Uterus (tissue), 4 donors: Measurements from ENCODE around the gene ZC3H7A. TPM values are rescaled to one million over a fixed set of nuclear protein-coding genes. Genes with fewer than 3 reads are reported as not detected.

ENCODE experiments used
- DNase-seq, 2 donors: peaks; one replicate each; pipeline ENCODE4 v3.0.0-alpha.2; 2019 to 2020
- H3K27ac ChIP-seq, 2 donors: fragments of 200-600 bp; sonication (generic); 1 replicate in 1 of 2; 2 replicates in 1 of 2; pipeline ENCODE4 v1.5.1; 2016 to 2018
- H3K27me3 ChIP-seq, 2 donors: fragments of 200-600 bp; sonication (generic); one replicate each; pipeline ENCODE4 v1.5.1; 2018 to 2019; ENCODE audit warnings: control low read depth in 1 of 2
- H3K36me3 ChIP-seq, 2 donors: fragments of 200-600 bp; sonication (generic); one replicate each; pipeline ENCODE4 v1.5.1; 2019; ENCODE audit warnings: control low read depth in 1 of 2
- H3K4me1 ChIP-seq, 2 donors: fragments of 200-600 bp; sonication (generic); one replicate each; pipeline ENCODE4 v1.5.1; 2018 to 2019; ENCODE audit warnings: control low read depth in 1 of 2
- H3K4me3 ChIP-seq, 2 donors: fragments of 200-600 bp; sonication (generic); 1 replicate in 1 of 2; 2 replicates in 1 of 2; pipeline ENCODE4 v1.5.1; 2018 to 2019; ENCODE audit warnings: mild to moderate bottlenecking in 1 of 2
- H3K9me3 ChIP-seq, 2 donors: fragments of 200-600 bp; sonication (generic); one replicate each; pipeline ENCODE4 v1.5.1; 2019; ENCODE audit warnings: control low read depth in 1 of 2
- POLR2A ChIP-seq, 2 donors: fragments of 450-650 bp; IDR thresholded peaks; one replicate each; pipeline ENCODE4 v1.6.1; 2016; ENCODE audit warnings: antibody characterized with exemption in 2 of 2, mild to moderate bottlenecking in 1 of 2, moderate library complexity in 1 of 2
- intact Hi-C: fragments of 100-400 bp; cut with DNase I; formaldehyde crosslinking; loops from one replicate; pipeline ENCODE4 v1.15.1; 2023; ENCODE audit warnings: low total_unique reads
- total RNA-seq, 4 donors: library from RNA; depleted of rRNA in 3 of 4; stranded (reverse); fragments of >200 nt in 3 of 4; gene quantifications; one replicate each; pipeline versions ENCODE4 v1.1.0 to v1.2.4, GENCODE V29; 2014 to 2023
- TF ChIP-seq, protein P1 (sequence below), 4 experiments: fragments of 200-600 bp in 2 of 4; fragments of 450-650 bp in 2 of 4; sonication (generic) in 2 of 4; IDR thresholded peaks; one replicate each; pipeline ENCODE4 v1.5.1; 2016 to 2019; ENCODE audit warnings: antibody characterized with exemption in 4 of 4, mild to moderate bottlenecking in 2 of 4, moderate library complexity in 1 of 4
- donor health status: DM: yes; HTN: yes; CAD: no.

Gene ZC3H7A
- total RNA-seq, 4 donors from 2014 or later: 40.9 to 91.2 (median 67.5) TPM

- DNase-seq: no peak
- intact Hi-C loops: loop anchor here (10.0 kb wide), 1 partner anchor 64 kb away; no protein-coding TSS in a partner anchor
- H3K9me3 ChIP-seq: no peaks in the 10 kb centered on the region
- H3K36me3 ChIP-seq: no peaks in the 10 kb centered on the region
- H3K4me1 ChIP-seq: no peaks in the 10 kb centered on the region
- H3K4me3 ChIP-seq: no peak overlapping the region
- H3K27me3 ChIP-seq: no peaks in the 10 kb centered on the region
- TF ChIP-seq, protein P1, sequence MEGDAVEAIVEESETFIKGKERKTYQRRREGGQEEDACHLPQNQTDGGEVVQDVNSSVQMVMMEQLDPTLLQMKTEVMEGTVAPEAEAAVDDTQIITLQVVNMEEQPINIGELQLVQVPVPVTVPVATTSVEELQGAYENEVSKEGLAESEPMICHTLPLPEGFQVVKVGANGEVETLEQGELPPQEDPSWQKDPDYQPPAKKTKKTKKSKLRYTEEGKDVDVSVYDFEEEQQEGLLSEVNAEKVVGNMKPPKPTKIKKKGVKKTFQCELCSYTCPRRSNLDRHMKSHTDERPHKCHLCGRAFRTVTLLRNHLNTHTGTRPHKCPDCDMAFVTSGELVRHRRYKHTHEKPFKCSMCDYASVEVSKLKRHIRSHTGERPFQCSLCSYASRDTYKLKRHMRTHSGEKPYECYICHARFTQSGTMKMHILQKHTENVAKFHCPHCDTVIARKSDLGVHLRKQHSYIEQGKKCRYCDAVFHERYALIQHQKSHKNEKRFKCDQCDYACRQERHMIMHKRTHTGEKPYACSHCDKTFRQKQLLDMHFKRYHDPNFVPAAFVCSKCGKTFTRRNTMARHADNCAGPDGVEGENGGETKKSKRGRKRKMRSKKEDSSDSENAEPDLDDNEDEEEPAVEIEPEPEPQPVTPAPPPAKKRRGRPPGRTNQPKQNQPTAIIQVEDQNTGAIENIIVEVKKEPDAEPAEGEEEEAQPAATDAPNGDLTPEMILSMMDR (IDR thresholded peaks at IDR 0.05): no peak
- TF ChIP-seq POLR2A (IDR thresholded peaks at IDR 0.05): no peak
- H3K27ac ChIP-seq: peak overlapping the region in 1 of 2 donors; percentile 23
Measured at GRCh38 chr16:11719171-11719570, 77.9 kb downstream of the ZC3H7A start.

- peak overlapping the region in 1 of 2 donors; percentile 10 for H3K27ac ChIP-seq
- no peak overlapping the region for H3K4me3 ChIP-seq
- no peaks in the 10 kb centered on the region for H3K36me3 ChIP-seq
- no peaks in the 10 kb centered on the region for H3K4me1 ChIP-seq
- H3K9me3 ChIP-seq: no peaks in the 10 kb centered on the region
- TF ChIP-seq POLR2A (IDR thresholded peaks at IDR 0.05): no peak
- TF ChIP-seq, protein P1 (IDR thresholded peaks at IDR 0.05): no peak
- intact Hi-C loops: loop anchor here (10.0 kb wide), 1 partner anchor 63 kb away; no protein-coding TSS in a partner anchor
- H3K27me3 ChIP-seq: no peaks in the 10 kb centered on the region
- DNase-seq: no peak
Measured at GRCh38 chr16:11717811-11718210, 79.2 kb downstream of the ZC3H7A start.

GRCh38 chr16:11716336-11716735 is 80.7 kb downstream of the ZC3H7A start:
- Histone ChIP-seq H3K9me3 (no peaks in the 10 kb centered on the region), H3K4me1 (no peaks in the 10 kb centered on the region), H3K4me3 (no peak overlapping the region), H3K36me3 (no peaks in the 10 kb centered on the region), H3K27ac (peak overlapping the region in 1 of 2 donors; percentile 43), H3K27me3 (no peaks in the 10 kb centered on the region)
- intact Hi-C loops: loop anchor here (10.0 kb wide), 1 partner anchor 62 kb away; no protein-coding TSS in a partner anchor
- TF ChIP-seq, protein P1 (IDR thresholded peaks at IDR 0.05): no peak
- TF ChIP-seq POLR2A (IDR thresholded peaks at IDR 0.05): no peak
- no peak for DNase-seq

GRCh38 chr16:11715246-11715947 is 81.7 kb downstream of the ZC3H7A start:
- no peak for DNase-seq
- TF ChIP-seq POLR2A (IDR thresholded peaks at IDR 0.05): no peak
- TF ChIP-seq, protein P1 (IDR thresholded peaks at IDR 0.05): no peak
- peak overlapping the region in 1 of 2 donors; percentile 43 for H3K27ac ChIP-seq
- no peaks in the 10 kb centered on the region for H3K9me3 ChIP-seq
- intact Hi-C loops: loop anchor here (10.0 kb wide), 1 partner anchor 61 kb away; no protein-coding TSS in a partner anchor
- H3K27me3 ChIP-seq: no peaks in the 10 kb centered on the region
- no peaks in the 10 kb centered on the region for H3K36me3 ChIP-seq
- no peak overlapping the region for H3K4me3 ChIP-seq
- H3K4me1 ChIP-seq: no peaks in the 10 kb centered on the region

DNA sequence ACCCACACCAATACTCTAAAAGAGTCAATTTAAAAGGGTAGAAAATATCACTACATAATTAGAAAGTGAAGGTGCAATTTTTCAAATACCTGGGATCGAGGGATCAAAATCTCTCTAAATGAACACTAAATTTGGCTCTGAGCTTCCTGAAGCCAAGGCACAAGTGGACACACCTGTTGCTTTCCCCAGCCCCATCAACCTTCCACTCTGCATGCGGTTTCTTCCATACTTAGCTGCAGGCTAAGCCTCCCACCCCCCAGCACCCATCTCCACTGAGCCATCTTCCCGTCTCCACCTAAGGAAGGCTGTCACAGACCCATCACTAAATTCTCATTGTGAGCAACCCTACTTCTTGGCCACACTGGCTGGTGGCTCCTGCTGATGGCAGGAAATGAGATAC is 84.9 kb downstream of the ZC3H7A start:
- H3K36me3 ChIP-seq: no peaks in the 10 kb centered on the region
- H3K4me3 ChIP-seq: no peak overlapping the region
- H3K4me1 ChIP-seq: no peaks in the 10 kb centered on the region
- no peaks in the 10 kb centered on the region for H3K9me3 ChIP-seq
- H3K27ac ChIP-seq: no peak overlapping the region
- TF ChIP-seq, protein P1 (IDR thresholded peaks at IDR 0.05): no peak
- no peak for TF ChIP-seq POLR2A (IDR thresholded peaks at IDR 0.05)
- no peaks in the 10 kb centered on the region for H3K27me3 ChIP-seq
- intact Hi-C loops: loop anchor here (2.0 to 10.0 kb wide), 2 partner anchors 57 to 315 kb away; no protein-coding TSS in a partner anchor
- no peak for DNase-seq
